PC-9 (cell line): ENCODE data around the gene CYTH2. TPM values are rescaled to one million over a fixed set of nuclear protein-coding genes. Genes with fewer than 3 reads are reported as not detected.

Experiments used
- BruUV-seq: library from RNA; stranded (reverse); fragments of 400-500 nt; replicated peaks from 2 replicates; lab custom pipeline; 2021; lab: Mats Ljungman, UMichigan
- CTCF ChIA-PET: fragments of 300-600 bp; sonication (Branson Sonifier 250); formaldehyde crosslinking; loops from one replicate; lab custom pipeline; 2022; ENCODE audit warnings: antibody characterized with exemption; lab: Charles Lee
- POLR2A ChIA-PET: fragments of 300-600 bp; sonication (Branson Sonifier 250); formaldehyde crosslinking; loops from one replicate; lab custom pipeline; 2022; ENCODE audit warnings: antibody characterized with exemption; ENCODE audit not compliant: unreplicated experiment; lab: Charles Lee
- DNase-seq, 2 experiments: peaks; one replicate each; pipeline versions ENCODE4 v3.0.0 to v3.0.0-alpha.2; 2015 to 2022; ENCODE audit warnings: mixed read lengths in 1 of 2
- H2AFZ ChIP-seq: fragments of 200-600 bp; sonication (generic); 2 replicates; pipeline ENCODE4 v1.8.1; 2017; ENCODE audit warnings: antibody characterized with exemption
- H3F3A ChIP-seq: fragments of 200-600 bp; sonication (generic); 2 replicates; pipeline ENCODE4 v1.8.1; 2017; ENCODE audit warnings: antibody characterized with exemption, mild to moderate bottlenecking, low read depth; ENCODE audit not compliant: insufficient read depth
- H3K27ac ChIP-seq: fragments of 200-600 bp; sonication (generic); 2 replicates; pipeline ENCODE4 v1.6.1; 2016; ENCODE audit warnings: mixed run types
- H3K27me3 ChIP-seq: fragments of 200-600 bp; sonication (generic); 2 replicates; pipeline ENCODE4 v1.6.1; 2016; ENCODE audit warnings: low read depth, mixed run types; ENCODE audit not compliant: insufficient read depth
- H3K36me3 ChIP-seq: fragments of 200-600 bp; sonication (generic); 2 replicates; pipeline ENCODE4 v1.6.1; 2016; ENCODE audit warnings: low read depth, mixed run types
- H3K4me1 ChIP-seq: fragments of 200-600 bp; sonication (generic); replicated peaks from 2 replicates; pipeline ENCODE4 v1.6.1; 2016; ENCODE audit warnings: mixed run types; ENCODE audit not compliant: insufficient read depth
- H3K4me2 ChIP-seq: fragments of 200-600 bp; sonication (generic); 2 replicates; pipeline ENCODE4 v1.6.1; 2017; ENCODE audit warnings: mixed run types
- H3K4me3 ChIP-seq: fragments of 200-600 bp; sonication (generic); 2 replicates; pipeline ENCODE4 v1.6.1; 2016; ENCODE audit warnings: mixed run types
- H3K79me2 ChIP-seq: fragments of 200-600 bp; sonication (generic); 2 replicates; pipeline ENCODE4 v1.6.1; 2017; ENCODE audit warnings: low read depth, mixed run types
- H3K9me2 ChIP-seq: fragments of 200-600 bp; sonication (generic); 2 replicates; pipeline ENCODE4 v1.8.1; 2017; ENCODE audit warnings: mild to moderate bottlenecking; ENCODE audit not compliant: insufficient read depth
- H3K9me3 ChIP-seq: fragments of 200-600 bp; sonication (generic); 2 replicates; pipeline ENCODE4 v1.8.1; 2016; ENCODE audit warnings: low read depth; ENCODE audit not compliant: insufficient read depth
- H4K20me1 ChIP-seq: fragments of 200-600 bp; sonication (generic); 2 replicates; pipeline ENCODE4 v1.8.1; 2017; ENCODE audit not compliant: insufficient read depth
- CTCF ChIP-seq: fragments of 200-600 bp; sonication (generic); conservative IDR thresholded peaks from 2 replicates; pipeline ENCODE4 v1.6.1; 2017; ENCODE audit warnings: mixed run types, antibody characterized with exemption, mild to moderate bottlenecking, moderate library complexity
- EZH2 ChIP-seq: fragments of 200-600 bp; sonication (generic); IDR thresholded peaks from 2 replicates; pipeline ENCODE4 v1.8.0; 2017; ENCODE audit warnings: antibody characterized with exemption, low read depth
- intact Hi-C: fragments of 100-400 bp; cut with micrococcal nuclease; formaldehyde crosslinking; loops from one replicate; pipeline ENCODE4 v1.10.0; 2022; ENCODE audit not compliant: unreplicated experiment
- total RNA-seq: library from RNA; stranded (reverse); gene quantifications from 2 replicates; pipeline ENCODE4 v1.2.3, GENCODE V29; 2021

The CYTH2 gene
- total RNA-seq, 1 experiment from 2014 or later, result 74.4 TPM

DNA sequence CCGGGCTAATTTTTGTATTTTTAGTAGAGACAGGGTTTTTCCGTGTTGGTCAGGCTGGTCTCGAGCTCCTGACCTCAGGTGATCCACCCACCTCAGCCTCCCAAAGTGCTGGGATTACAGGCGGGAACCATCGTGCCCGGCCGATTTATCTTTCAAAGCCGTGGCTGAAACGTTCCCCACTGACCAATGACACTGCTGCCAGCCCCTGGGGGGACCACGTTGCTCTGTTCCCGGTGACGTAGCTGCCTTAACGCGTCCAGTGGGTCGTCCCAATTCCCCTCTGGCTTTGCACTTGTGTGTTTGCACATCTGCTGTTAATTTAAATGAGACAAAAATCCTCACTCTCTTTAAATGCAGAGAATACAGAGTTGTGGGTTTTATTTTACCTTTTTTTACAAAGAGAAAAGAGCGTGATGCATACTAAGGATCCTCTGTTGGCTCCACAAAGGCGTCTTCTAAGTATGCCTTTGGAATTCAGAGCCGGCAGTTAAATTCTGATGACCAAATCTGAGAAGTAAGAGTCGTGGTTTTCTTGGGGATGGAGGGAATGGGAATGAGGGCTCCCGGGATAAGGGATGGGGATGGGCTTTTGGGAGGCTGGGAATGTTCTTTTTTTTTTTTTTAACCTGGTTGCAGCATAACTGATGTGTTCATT, 61.0 kb downstream of the CYTH2 start:
- H3K9me2 ChIP-seq, result no peaks in the 10 kb centered on the region
- ChIA-PET POLR2A (interaction anchor here (0.6 kb wide), 1 partner anchor 295 kb away, joined by 30 read pairs; no protein-coding TSS in a partner anchor), CTCF (no interaction called here)
- no peaks in the 10 kb centered on the region for H3K27me3 ChIP-seq
- H2AFZ ChIP-seq, result no peak overlapping the region
- no peaks in the 10 kb centered on the region for H3K4me1 ChIP-seq
- H3K9me3 ChIP-seq, result no peaks in the 10 kb centered on the region; the same call in 1 of the 2 replicates
- H3K36me3 ChIP-seq, result no peaks in the 10 kb centered on the region
- TF ChIP-seq CTCF (no peak), EZH2 (no peak)
- H3K27ac ChIP-seq, result no peak overlapping the region
- peaks cover 9% of the 10 kb centered on the region for H3F3A ChIP-seq
- no peaks in the 10 kb centered on the region for H3K79me2 ChIP-seq
- H3K4me3 ChIP-seq, result no peak overlapping the region
- BruUV-seq, result no TSS peak
- no peaks in the 10 kb centered on the region for H4K20me1 ChIP-seq
- no peak for DNase-seq
- no peak overlapping the region for H3K4me2 ChIP-seq
- intact Hi-C loops, result no loop called here

DNA sequence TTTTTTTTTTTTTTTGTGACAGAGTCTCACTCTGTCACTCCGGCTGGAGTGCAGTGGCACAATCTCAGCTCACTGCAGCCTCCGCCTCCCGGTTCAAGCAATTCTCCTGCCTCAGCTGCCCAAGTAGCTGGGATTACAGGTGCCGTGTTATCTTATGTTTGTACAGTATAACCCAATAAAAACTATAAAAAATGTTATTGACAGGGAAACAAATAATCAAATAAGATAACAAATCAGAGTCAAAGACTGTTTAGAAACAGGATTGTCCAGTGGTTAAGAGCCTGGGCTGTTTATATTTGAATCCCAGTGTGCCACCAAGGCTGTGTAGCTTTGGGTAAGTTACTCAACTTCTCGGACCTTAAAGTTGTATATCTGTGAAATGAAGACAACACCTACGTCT, 61.6 kb downstream of the CYTH2 start:
- Histone ChIP-seq H3K4me2 (no peak overlapping the region), H3K27me3 (no peaks in the 10 kb centered on the region), H3K4me1 (no peaks in the 10 kb centered on the region), H4K20me1 (no peaks in the 10 kb centered on the region), H3K4me3 (no peak overlapping the region), H3K27ac (no peak overlapping the region), H3F3A (peaks cover 8% of the 10 kb centered on the region), H3K36me3 (no peaks in the 10 kb centered on the region), H3K9me2 (no peaks in the 10 kb centered on the region), H3K9me3 (no peaks in the 10 kb centered on the region; the same call in 1 of the 2 replicates), H3K79me2 (no peaks in the 10 kb centered on the region), H2AFZ (no peak overlapping the region)
- TF ChIP-seq EZH2 (no peak), CTCF (no peak)
- no TSS peak for BruUV-seq
- intact Hi-C loops, result no loop called here
- ChIA-PET CTCF (no interaction called here), POLR2A (interaction anchor here (0.6 kb wide), 1 partner anchor 295 kb away, joined by 30 read pairs; no protein-coding TSS in a partner anchor)
- DNase-seq, result no peak

Other genes with a start within 250 kb of the CYTH2 start
- 17.7 and 25.6 TPM in 2 replicates for gene CARD8, start 213.5 kb upstream of the CYTH2 start, total RNA-seq
- gene ZNF114, start 199.3 kb upstream of the CYTH2 start, total RNA-seq, result 14.8 and 15.5 TPM in 2 replicates
- gene EMP3, start 143.8 kb upstream of the CYTH2 start, total RNA-seq, result 29.0 and 56.3 TPM in 2 replicates
- gene TMEM143, start 105.4 kb upstream of the CYTH2 start, total RNA-seq, result 24.8 and 31.3 TPM in 2 replicates
- 1.3 and 2.1 TPM in 2 replicates for gene SYNGR4, start 105.0 kb upstream of the CYTH2 start, total RNA-seq
- 220 and 261 TPM in 2 replicates for gene KDELR1, start 77.8 kb upstream of the CYTH2 start, total RNA-seq
- gene GRIN2D, start 75.7 kb upstream of the CYTH2 start, total RNA-seq, result 3.2 and 3.8 TPM in 2 replicates
- gene GRWD1, start 23.4 kb upstream of the CYTH2 start, total RNA-seq, result 35.5 and 44.2 TPM in 2 replicates
- 5.4 and 8.3 TPM in 2 replicates for gene KCNJ14, start 13.8 kb upstream of the CYTH2 start, total RNA-seq
- gene LMTK3, start 42.5 kb downstream of the CYTH2 start, total RNA-seq, result 13.9 and 19.6 TPM in 2 replicates
- 4.4 and 6.2 TPM in 2 replicates for gene SULT2B1, start 82.8 kb downstream of the CYTH2 start, total RNA-seq
- gene SPACA4, start 137.4 kb downstream of the CYTH2 start, total RNA-seq, result not detected in 2 replicates
- 12.3 and 17.4 TPM in 2 replicates for gene FAM83E, start 145.7 kb downstream of the CYTH2 start, total RNA-seq
- gene RPL18, start 149.8 kb downstream of the CYTH2 start, total RNA-seq, result 1,618 and 1,710 TPM in 2 replicates
- 18.4 and 20.0 TPM in 2 replicates for gene SPHK2, start 150.1 kb downstream of the CYTH2 start, total RNA-seq
- 48.2 and 48.6 TPM in 2 replicates for gene DBP, start 168.0 kb downstream of the CYTH2 start, total RNA-seq
- gene CA11, start 176.8 kb downstream of the CYTH2 start, total RNA-seq, result 11.0 and 12.2 TPM in 2 replicates
- gene NTN5, start 203.6 kb downstream of the CYTH2 start, total RNA-seq, result 2.9 and 7.4 TPM in 2 replicates
- gene FUT2, start 226.6 kb downstream of the CYTH2 start, total RNA-seq, result 8.7 and 9.6 TPM in 2 replicates